HG03060 (cell line): Measurements from ENCODE around the gene ZNF831.

Experiments used
- ATAC-seq: cut with Tn5 transposase; IDR thresholded peaks from one replicate; pipeline ENCODE4 v1.9.1; 2021; ENCODE audit warnings: low read depth, moderate number of reproducible peaks; ENCODE audit not compliant: unreplicated experiment

Gene ZNF831

DNA sequence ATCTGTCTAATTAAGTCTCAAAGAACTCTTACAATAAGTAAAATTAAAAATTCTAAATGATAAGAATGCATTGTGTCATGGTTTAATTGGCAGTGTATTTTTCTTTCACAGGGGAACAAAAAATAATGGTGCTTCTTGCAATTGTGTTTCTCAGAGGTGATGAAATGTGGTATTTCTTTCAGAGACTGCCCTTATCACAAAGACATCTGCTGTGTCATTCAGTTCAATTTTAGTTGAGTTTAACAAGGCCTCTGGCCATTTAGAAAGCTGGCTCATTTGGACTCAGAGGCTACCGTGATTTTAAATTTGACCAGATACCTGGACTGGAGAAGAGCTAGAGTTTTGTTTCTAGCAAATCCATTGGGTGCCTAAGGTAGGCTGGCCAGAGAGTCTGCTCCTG is 23.6 kb upstream of the ZNF831 start:
- no peak for ATAC-seq

DNA sequence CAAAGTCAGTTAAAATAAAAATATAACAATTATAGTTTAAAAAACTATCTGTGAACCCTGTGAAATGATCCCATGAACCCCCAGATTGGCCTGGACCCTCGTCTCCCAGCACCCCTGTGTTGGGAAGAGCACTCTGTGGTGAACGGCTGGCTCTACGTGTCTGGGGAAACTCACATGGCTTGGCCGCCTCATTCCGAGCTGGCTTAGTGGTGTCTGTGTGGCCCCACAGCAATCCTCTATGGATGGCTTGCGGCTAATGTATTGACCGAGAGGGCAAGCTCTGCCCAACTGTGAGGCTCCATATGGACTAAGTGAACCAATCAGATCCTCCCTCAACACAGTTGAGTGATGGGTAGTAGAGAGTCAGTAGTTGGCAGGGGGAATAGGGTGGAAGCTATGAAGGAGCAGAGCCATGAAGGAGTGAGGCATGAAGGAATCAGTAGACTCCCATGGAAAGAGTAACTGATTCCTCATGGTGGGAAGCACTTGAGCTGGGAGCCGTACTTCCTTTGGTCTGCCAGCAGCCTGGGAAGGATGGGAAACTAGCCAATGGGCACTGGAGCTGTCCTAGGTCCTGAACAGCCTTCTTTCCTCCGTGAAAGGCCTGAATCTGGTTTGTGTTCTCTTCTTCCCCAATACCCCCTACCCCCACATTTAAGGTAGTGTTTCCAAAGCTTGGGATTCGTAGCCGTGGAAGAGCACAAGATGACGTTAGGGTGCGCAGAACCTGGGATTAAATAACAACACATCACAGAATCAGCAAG is 21.6 kb upstream of the ZNF831 start:
- ATAC-seq, result no peak

DNA sequence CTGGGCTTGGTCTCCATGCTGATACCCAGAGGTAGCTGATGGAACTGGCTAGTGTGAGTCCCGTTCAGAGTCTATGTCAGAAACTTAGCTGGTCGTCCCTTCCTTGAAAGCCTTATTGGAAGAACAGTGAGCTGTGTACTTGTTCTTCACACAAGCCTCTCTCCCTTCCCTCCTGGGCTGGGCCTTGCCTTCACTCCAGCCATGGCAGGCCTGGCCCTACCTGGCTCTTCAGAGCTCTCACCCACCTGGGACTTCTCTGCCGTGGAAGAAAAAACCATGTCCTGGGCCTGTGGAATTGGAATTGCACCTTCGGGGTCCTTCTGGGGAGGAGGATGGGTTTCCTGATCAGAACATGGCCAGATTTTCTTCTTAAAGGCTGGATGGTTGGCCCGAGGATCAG is 20.3 kb upstream of the ZNF831 start:
- no peak for ATAC-seq

DNA sequence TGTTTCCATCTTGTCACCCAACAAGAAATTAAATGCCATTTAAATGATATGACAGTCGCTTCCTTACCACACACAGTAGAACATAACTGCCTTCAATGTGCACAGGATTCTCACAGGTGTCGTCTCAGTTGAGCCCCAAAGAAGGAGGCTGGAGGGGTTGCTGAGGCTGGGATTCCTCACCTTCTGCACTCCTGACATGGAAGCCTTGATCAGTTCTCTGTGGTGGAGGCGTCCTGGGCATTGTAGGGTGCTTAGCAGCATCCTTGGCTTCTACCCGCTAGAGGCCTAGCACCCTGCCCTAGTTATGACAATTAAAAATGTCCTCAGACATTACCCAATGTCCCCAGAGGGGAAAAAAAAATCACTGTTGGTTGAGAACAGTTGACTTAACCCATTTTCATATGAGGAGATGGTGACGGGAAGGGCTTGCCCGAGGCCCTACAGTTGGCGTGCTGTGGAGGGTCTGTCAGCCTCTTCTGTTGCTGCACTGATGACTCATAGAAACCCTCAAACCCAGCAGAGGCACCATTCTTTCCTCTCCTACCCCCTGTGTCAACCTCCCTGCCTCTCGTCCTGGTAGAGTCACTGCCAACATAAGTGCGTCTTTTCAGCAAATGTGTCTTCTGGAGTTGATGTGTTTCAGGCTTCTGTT is 19.3 kb upstream of the ZNF831 start:
- ATAC-seq, result no peak

DNA sequence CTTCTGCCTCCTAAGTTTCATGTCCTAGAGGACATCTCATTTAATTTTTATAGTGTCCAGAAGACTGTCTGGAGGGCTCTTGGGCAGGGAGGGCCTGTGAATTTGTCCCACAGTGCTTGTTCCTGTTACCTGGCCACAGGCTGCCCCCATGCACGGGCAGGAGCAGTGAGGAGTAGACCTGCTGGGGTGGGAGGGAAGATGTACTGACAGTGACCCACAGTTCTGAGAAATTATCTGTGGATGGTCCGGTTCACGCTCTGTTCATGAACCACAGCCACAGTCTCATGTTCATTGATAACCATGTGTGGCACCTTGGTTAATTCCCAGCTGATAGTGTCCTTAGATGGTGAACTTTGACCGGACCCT is 18.8 kb upstream of the ZNF831 start:
- ATAC-seq, result no peak

DNA sequence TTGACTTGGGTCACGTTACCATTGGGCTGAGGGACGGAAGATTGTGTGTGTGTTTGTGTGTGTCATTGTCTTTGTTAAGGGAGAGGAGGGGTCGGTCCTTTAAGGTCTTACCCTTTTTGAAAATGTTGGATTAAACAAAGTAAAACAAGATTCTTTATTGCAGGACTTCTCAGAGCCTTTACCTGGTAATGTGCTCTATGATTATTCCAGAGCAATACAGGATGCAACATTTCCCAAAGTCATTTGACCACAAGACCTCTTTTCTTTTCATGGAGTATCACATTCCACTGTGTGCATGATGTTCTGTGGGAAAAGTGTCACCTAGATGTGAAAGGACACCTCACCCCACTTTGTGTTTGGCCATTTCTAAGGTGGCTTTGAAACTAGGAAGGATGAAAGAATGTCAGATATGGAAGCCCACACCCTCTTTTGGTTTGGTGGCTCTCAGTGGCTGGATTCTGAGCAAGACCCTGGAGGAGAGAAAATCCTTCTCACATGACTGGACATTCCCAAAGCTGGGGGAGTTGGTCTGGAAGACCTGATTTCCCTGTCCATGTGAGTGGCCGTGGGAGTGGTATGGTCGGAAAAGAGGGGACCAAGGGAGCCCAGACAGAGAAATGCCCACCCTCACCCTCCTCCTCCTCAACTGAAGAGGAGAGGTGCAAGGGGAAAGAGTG is 18.2 kb upstream of the ZNF831 start:
- ATAC-seq, result no peak

DNA sequence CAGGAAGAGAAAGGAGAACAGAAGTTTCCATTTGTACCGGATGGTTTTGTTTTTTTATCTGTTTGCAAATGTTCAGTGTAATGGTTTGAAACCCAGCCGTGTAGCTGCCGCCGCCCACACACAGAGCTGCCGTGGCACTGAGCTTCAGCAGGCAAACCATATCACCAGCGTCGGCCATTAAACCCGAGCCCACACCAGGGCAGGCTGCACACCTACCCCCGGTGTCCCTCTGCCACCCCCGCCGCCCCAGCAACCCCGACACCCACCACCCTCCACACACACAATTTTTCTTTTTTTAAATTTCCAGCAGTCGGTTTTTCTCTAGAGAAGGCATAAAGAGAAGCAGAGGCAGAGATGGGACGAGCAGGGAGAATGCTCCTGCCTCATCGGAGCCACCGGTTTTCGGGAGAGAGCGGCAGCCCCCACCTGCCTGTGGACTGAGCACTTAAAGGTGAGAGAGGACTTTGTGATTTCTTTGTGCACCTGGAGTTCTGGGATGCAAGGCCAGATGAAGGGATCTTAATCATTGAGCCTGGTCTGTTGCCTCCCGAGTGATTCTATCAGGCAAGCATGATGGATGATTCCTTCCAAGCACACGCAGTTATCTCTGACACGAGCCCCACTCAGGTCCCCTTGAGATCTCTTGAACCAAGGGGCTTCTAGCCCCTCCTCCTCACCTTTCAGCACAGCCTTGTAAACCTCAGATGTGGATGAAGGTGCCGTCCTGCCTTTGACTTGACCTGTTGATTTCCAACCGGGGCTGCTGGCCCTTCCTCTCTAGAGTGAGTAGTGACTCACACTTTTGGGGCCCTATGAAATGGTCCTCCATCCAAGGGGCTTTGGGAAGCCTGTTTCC is 17.5 kb upstream of the ZNF831 start:
- ATAC-seq, result no peak

DNA sequence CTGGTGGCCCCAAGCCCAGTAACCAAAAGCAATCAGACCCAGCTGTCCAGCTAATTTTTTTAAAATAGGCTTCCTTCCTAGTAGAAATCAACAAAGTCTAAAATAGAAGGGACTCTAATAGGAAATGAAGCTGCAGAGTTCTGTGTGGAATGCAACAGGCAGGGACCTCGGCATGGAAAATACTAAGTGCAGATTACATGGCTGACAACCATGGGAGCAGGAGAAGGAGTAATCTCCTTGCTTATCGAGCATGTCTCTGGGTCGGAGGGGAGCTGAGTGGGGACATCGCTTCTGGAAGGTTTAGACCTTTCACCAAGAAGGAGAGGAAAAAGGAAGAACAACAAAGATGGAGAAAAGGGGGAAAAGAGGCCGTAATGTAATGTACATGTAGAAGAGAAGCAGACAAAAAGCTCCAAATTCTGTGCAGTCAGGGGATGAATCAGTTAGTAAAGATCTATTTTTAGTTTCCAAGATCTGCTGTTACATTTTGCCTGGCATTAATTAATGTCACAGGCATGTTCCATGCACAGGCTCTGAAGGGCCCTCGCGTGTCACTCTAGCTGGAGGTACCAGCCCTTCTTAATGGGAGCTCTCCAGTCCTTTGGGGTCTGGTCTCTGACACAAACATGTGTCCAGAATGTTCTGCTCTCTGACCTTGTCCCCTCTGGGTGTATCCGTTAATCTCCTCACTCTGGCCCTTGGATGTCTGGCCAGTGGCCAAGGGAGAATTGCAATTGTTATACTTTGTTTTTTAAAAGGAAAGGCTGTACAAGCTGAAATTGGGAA is 16.6 kb upstream of the ZNF831 start:
- ATAC-seq, result no peak

DNA sequence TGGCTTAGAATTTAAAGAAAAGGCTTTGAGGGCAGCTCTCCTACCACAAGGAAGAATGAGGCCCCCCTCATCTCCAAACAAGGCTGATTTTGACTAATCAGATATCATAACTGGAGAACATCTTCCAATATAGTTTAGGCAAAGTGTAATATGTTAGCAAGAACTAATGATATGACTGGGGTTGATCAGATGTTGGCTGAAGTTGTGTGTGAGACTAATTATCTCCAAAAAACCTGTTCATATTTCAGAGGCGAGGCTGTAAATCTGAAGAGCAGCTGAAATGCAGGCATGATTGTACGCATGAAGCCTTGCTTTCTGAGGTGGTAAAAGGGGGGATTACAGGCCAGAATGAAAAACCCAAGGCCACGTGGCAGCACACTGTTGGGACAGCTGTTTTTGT is 16.0 kb upstream of the ZNF831 start:
- ATAC-seq, result no peak

DNA sequence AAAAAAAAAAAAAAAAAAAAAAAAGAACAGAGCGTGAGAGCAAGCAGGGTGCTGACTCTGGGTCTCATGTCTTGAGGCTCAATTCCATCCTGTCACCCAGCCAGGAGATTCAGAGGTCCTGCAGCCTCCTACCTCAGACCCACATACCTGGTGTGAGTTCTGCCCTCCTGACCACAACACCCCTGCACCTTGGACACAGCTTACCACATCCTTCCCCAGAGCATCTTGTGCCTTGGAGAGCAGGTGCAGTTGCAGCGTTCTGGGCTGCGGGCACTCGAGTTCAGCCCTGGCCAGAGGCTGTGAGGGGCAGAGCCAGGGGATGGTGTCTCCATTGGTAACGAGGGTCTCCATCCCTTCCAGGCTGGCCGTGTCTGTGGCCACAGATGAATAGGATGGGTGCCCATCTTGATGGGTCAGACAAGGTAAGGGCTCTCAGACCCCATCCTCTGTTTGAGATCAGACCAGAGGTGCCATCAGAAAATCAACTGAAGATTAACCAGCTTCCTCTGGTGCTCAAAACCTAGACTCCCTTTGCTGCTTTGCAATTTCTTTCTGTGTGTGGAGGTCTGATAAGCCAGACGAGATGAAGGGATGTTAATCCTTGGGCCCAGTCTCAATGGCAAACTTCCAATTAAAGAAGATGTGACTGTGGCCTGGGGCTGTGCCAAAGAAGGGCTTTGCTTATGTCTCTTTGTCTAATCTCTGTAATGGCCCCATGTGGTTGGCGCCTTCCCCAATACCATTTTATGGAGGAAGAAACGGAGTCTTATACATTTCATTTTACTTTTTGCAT is 14.7 kb upstream of the ZNF831 start:
- ATAC-seq, result no peak

DNA sequence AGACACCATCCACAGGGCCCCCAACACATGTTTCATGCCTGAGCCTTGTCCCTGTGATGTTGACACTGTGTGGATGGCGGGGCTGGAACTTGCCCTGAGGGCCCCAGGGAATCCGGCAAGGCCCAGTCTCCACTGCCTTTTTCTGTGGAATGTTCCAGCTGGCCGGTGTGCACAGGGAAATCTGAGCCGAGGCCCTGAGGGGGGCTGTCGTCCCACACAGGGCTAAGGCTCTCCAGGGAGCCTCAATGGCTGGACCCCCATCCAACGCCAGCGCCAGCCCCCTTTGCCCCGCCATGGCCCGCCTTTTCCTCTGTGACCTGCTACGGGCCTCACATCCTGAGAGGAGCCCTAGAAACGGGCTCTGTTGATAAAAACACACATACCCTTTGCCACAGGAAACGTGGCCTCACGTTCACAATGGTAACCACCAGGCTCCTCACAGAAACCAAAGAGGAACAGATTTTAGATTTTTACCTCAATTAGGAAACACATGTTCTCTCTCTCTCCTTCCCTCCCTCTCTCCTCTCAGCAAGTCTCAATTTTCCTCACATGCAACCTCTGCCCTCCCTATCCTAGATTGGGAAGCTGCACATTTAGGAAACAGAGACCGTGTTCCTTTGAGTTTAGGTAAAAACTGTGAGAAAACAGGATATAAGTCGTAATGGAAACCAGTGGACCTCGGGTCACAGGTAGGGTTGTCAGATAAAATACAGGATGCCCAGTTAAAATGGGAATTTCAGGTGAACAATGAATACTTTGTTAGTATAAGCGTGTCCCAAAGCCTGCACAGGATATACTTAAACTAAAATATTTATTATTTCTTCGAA is 13.7 kb upstream of the ZNF831 start:
- ATAC-seq, result no peak

DNA sequence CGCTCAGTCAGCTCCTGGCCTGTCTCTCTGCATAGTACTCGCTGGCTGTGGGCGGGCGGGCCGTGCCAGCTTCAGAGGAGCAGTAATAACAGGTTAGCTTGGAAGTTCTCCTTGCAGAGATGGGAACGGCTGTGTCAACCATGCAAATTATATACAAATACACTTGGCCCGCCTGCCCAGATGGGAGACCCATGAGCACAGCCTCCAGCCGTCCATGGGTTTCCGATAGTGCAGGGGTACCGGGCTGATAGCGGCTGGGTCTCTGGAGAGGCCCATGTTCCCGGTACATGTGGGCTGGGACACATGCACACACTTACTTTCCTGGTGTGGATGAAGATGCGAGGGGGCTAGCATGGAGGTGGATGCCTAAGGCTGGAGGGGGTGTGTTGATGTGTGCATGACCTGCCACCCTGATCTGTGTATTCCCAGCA is 12.8 kb upstream of the ZNF831 start:
- no peak for ATAC-seq

DNA sequence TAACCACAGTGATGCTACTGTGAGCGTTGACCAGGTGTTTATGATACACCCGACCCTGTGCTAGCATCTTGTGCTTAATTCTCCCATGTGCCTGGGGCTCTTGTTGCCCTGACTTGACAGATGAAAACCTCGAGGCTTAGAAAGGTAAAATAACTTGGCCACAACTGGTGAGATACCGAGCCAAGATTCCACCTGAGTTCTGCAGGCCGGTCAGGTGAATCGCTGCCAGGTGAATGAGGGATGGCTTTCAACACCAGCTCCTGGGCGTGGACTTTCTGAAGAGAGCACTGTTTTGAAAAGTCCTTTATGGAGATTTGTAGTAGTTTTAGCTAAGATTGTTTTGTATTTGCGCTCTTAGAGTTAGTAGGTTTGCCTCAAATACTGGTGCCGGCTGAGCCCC is 12.2 kb upstream of the ZNF831 start:
- no peak for ATAC-seq

DNA sequence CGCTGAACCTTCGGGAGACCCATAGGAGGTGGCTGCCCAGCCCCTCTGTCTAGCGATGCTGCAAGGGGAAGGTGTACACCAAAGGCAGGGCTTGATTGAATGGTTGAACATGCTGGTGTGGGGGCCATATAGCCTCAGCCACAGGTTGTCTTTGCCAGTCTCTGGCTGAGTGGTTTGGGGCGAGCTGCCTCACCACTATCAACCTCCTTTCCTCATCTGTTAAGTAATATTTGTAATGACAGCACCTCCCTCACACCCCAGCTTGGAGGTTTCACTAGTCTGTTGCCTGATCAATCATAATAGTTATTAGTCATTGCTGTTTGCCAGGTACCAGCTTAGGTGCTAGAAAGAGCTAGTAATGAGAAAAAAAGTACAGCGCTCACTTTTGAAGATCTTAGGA is 11.8 kb upstream of the ZNF831 start:
- ATAC-seq, result no peak

DNA sequence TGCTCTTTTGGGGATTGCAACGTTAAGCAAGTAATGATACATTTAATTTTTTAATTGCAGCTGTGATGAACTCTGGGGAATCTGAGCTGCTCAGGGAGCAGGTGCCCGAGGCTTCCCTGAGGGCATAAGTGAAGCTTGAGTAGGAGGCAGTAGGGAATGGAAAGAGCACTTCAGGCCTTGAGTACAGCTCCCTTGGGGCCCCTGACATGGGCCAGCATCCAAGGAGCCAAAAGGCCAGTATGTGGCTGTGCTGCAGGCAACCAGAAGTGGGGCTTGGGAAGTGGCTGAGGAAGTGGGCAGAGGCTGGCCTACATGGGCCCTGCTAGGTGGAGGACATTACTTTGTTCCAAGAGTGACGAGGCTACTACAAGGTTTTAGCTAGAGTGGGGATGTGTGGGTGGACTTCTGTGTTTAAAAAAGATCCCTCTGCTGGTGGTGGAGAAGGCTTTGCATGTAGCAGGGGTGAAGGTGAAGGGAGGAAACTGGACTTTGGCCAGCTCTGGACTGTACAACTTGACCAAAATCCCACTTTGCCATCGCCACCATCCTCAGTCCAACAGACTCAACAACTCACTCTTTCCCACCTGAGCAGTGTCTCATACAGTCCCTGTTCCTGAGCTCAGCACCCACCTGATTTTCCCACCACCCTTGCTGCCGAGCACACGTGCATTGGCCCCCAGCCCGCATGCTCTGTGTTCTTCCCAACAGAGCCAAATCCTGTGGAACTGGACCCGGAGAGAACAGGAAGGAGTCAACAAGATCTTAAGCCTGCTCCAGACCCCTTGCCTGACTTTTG is 10.9 kb upstream of the ZNF831 start:
- no peak for ATAC-seq

DNA sequence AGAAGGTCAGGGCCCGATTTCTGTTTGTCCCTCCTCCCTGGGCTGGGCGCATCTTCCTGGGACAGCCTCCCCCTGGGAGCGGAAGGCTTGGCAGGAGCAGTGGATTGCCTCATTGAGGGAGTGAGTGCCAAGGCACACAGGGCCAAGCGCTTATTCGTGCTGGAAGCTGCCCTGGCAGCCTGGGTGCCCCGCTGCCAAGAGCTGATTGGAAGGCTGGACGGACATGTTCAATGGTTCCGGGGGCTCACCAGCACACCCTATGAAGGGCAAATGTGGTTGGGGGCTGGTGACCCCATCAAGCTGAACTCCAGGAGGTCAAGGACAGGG is 10.3 kb upstream of the ZNF831 start:
- ATAC-seq, result no peak

DNA sequence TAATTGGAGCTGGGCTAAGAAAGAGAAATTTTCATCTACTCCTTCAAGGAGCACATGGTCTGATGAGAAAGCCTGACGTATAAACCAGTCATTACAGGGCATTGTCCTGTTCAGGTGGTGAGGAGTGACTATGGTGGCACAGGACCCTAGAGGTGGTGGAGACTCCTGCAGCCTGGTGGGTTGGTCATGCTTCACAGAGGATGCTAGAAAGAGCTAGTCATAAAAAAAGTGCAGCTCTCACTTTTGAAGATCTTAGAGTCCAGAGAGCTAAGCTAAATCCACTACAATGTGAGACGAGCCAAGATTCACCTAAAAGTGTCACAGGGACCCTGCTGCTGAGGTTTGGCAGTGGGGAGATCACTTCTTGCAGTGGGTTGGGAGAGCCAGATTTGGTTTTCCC is 9.8 kb upstream of the ZNF831 start:
- ATAC-seq, result no peak
